GM21529 (cell line): ENCODE results near the gene CCZ1.
"Not testable (repeated sequence)": the region's sequence is repeated elsewhere in the genome, so short reads cannot be mapped to it uniquely, and the experiment has no call there.

ENCODE experiments used
- ATAC-seq: cut with Tn5 transposase; IDR thresholded peaks from one replicate; pipeline ENCODE4 v1.9.1; 2021; ENCODE audit not compliant: unreplicated experiment

Gene CCZ1

GRCh38 chr7:5898480-5899224, at the start of gene CCZ1:
CCZ1 (plus strand) TSS chr7:5898733; CDS start chr7:5898800, 67 bp downstream.
- peak; percentile 92 for ATAC-seq

GRCh38 chr7:5850944-5851343, 47.6 kb upstream of the CCZ1 start:
- ATAC-seq = no peak

- no peak for ATAC-seq
Observed at GRCh38 chr7:5854738-5855137, 43.8 kb upstream of the CCZ1 start.

- not testable (repeated sequence) for ATAC-seq
Observed at GRCh38 chr7:5857041-5857575, 41.4 kb upstream of the CCZ1 start.

- ATAC-seq = not testable (repeated sequence)
Observed at GRCh38 chr7:5858494-5858893, 40.0 kb upstream of the CCZ1 start.

GRCh38 chr7:5861281-5861680, 37.3 kb upstream of the CCZ1 start:
- not testable (repeated sequence) for ATAC-seq

GRCh38 chr7:5862753-5863366, 35.7 kb upstream of the CCZ1 start:
- not testable (repeated sequence) for ATAC-seq

- not testable (repeated sequence) for ATAC-seq
Observed at GRCh38 chr7:5865279-5865931, 33.1 kb upstream of the CCZ1 start.

- no peak for ATAC-seq
Observed at GRCh38 chr7:5867060-5867459, 31.5 kb upstream of the CCZ1 start.

GRCh38 chr7:5868928-5869341, 29.6 kb upstream of the CCZ1 start:
- not testable (repeated sequence) for ATAC-seq

- ATAC-seq = no peak
Observed at GRCh38 chr7:5869691-5870090, 28.8 kb upstream of the CCZ1 start.

GRCh38 chr7:5870311-5870710, 28.2 kb upstream of the CCZ1 start:
- no peak for ATAC-seq

GRCh38 chr7:5872326-5872725, 26.2 kb upstream of the CCZ1 start:
- ATAC-seq = no peak

- ATAC-seq = not testable (repeated sequence)
Observed at GRCh38 chr7:5879591-5879990, 18.9 kb upstream of the CCZ1 start.

GRCh38 chr7:5880106-5880505, 18.4 kb upstream of the CCZ1 start:
- not testable (repeated sequence) for ATAC-seq

GRCh38 chr7:5884431-5884830, 14.1 kb upstream of the CCZ1 start:
- not testable (repeated sequence) for ATAC-seq

- ATAC-seq = not testable (repeated sequence)
Observed at GRCh38 chr7:5888021-5888420, 10.5 kb upstream of the CCZ1 start.

GRCh38 chr7:5890244-5890643, 8.3 kb upstream of the CCZ1 start:
- not testable (repeated sequence) for ATAC-seq

- no peak for ATAC-seq
Observed at GRCh38 chr7:5892498-5892897, 6.0 kb upstream of the CCZ1 start.

GRCh38 chr7:5897369-5897919, 1.1 kb upstream of the CCZ1 start:
- ATAC-seq = not testable (repeated sequence)

GRCh38 chr7:5903002-5903401, 4.5 kb downstream of the CCZ1 start:
- not testable (repeated sequence) for ATAC-seq
